Measurements from ENCODE around the gene CCDC85C. TPM values are rescaled to one million over a fixed set of nuclear protein-coding genes. Genes with fewer than 3 reads are reported as not detected.

CCDC85C gene
- total RNA-seq, 2 donors from 2014 or later: 35.1 to 47.2 TPM

DNA sequence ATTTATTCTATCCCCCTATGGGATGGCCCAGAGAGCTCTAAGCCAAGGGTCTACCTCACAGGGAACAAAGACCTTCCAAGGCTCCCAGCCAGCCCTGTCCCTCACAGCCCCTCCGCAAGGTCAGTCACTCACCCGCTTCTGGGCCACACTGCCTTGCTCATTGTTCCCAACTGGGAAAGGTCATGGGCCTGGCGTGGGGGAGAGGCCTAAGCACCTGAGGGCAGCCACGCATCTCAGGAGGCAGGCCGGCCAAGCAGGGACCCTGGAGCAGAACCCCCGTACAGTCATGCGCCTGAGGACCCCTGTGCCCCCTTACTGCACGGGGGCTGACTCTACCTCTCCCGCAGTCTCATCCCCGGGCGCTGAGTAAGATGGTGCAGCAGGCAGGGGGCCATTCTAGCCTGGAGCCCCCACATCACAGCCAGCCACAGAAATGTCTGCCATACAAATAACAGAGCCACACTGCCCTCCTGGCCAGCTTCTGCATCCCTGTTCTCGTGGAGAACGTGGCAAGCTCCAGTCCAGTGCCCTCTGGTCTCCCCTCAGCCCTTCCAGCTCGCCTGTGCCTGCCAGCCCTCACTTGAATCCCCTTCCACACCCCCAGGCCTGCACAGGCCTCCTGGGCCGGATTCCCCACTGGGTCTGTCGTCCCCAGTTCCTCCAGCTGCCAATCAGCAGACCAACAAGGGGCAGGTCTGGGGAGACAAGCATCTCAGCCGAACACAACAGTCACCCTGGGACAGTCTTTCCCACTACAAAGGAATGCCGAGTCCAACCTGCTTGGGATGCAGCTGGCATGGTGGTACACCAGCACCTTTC lies 16.3 kb downstream of the CCDC85C start:
- no peak for DNase-seq (ENCODE audit: low spot score)
- H3K4me1 ChIP-seq (replicated peaks): peaks cover 7% of the 10 kb centered on the region
- H3K27ac ChIP-seq: peak overlapping the region in 1 of 2 donors; percentile 47
- H3K36me3 ChIP-seq: no peaks in the 10 kb centered on the region
- TF ChIP-seq, protein P1, sequence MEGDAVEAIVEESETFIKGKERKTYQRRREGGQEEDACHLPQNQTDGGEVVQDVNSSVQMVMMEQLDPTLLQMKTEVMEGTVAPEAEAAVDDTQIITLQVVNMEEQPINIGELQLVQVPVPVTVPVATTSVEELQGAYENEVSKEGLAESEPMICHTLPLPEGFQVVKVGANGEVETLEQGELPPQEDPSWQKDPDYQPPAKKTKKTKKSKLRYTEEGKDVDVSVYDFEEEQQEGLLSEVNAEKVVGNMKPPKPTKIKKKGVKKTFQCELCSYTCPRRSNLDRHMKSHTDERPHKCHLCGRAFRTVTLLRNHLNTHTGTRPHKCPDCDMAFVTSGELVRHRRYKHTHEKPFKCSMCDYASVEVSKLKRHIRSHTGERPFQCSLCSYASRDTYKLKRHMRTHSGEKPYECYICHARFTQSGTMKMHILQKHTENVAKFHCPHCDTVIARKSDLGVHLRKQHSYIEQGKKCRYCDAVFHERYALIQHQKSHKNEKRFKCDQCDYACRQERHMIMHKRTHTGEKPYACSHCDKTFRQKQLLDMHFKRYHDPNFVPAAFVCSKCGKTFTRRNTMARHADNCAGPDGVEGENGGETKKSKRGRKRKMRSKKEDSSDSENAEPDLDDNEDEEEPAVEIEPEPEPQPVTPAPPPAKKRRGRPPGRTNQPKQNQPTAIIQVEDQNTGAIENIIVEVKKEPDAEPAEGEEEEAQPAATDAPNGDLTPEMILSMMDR (IDR thresholded peaks at IDR 0.05): no peak
- TF ChIP-seq POLR2AphosphoS5 (IDR thresholded peaks at IDR 0.05) (no peak), POLR2A (IDR thresholded peaks at IDR 0.05) (no peak)
- no peak overlapping the region for H3K4me3 ChIP-seq
- no peaks in the 10 kb centered on the region for H3K27me3 ChIP-seq (replicated peaks; ENCODE audit: insufficient read depth)
- 85% methylated on average over 18 of the region's 18 CpGs for WGBS
- intact Hi-C loops (cut with DNase I): no loop called here
- H3K9me3 ChIP-seq: no peaks in the 10 kb centered on the region

DNA sequence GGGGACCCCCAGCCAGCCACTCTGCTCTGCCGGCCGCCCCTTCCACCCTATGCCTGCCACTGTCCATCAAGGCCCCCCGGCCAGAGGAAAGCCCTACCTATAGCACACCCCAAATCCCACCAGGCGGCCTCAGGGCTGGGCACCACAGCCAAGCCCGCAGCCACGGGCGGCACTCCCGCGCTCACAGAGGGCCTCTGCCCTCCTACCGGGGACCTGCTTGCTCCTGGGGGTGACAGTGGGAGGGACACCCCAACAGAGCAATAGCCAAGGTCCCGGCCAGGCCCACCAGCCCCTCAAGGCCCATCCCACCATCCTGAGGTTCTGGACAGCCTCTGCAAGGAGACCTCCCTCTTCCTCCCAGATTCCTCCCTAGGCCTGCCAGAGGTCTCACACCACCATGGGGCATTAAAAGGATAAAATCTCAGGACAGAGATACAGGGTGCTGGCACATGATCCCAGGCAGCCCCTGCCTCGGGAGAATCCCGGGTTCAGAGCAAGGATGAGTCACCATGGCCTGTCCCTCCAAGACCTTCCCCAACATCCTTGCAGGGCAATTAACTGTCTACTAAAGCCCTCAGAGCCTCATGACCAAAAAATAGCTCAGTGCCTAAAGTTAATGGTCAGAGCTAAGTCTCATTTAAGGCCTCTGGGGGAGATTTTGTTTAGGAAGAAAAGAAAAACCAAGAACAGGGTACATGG lies 17.1 kb downstream of the CCDC85C start:
- peaks cover 7% of the 10 kb centered on the region for H3K4me1 ChIP-seq (replicated peaks)
- no peak overlapping the region for H3K27ac ChIP-seq
- no peak overlapping the region for H3K4me3 ChIP-seq
- no peaks in the 10 kb centered on the region for H3K36me3 ChIP-seq
- TF ChIP-seq POLR2AphosphoS5 (IDR thresholded peaks at IDR 0.05): no peak
- DNase-seq (ENCODE audit: low spot score): no peak
- no peaks in the 10 kb centered on the region for H3K27me3 ChIP-seq (replicated peaks; ENCODE audit: insufficient read depth)
- intact Hi-C loops (cut with DNase I): no loop called here
- WGBS: 78% methylated on average over 13 of the region's 13 CpGs
- no peaks in the 10 kb centered on the region for H3K9me3 ChIP-seq

DNA sequence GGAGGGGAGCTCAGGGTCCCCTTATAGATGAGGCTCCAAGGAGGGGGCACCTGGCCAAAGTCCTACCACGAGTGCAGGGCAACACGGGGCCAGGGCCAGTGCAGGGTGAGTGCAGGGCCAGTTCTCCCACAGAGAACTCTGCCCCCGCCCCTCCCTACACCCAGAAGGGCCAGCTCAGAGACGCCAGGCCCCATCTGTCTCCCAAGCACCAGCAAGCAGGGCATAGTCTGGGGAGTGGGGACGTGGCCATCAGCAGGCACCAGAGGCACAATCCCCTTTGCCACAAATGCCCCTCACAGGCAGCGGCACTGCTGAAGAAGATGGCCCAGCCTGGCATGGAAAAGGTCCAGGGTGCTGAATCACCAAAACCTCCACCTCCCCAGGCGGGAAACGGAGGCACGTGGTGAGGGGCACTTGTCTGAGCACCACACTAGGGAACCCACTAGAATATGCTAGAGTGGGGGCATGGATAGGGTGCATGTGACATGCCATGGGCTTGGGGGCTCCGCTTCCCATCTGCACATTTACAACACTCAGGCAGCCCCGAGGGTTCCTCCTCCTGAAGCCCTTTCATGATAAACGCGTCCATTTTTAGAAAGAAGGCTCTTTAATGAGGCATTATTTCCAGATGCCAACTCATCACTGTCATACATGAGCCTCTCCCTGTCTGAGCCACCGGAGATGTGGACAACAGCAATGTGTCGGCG lies 17.8 kb downstream of the CCDC85C start:
- Histone ChIP-seq H3K9me3 (no peaks in the 10 kb centered on the region), H3K27ac (no peak overlapping the region), H3K4me1 (replicated peaks) (peaks cover 7% of the 10 kb centered on the region), H3K4me3 (no peak overlapping the region), H3K36me3 (no peaks in the 10 kb centered on the region), H3K27me3 (replicated peaks; ENCODE audit: insufficient read depth) (no peaks in the 10 kb centered on the region)
- DNase-seq (ENCODE audit: low spot score): no peak
- intact Hi-C loops (cut with DNase I): no loop called here
- WGBS: 80% methylated on average over 15 of the region's 16 CpGs
- TF ChIP-seq POLR2AphosphoS5 (IDR thresholded peaks at IDR 0.05) (no peak), POLR2A (IDR thresholded peaks at IDR 0.05) (no peak)
- TF ChIP-seq, protein P1 (IDR thresholded peaks at IDR 0.05): no peak

DNA sequence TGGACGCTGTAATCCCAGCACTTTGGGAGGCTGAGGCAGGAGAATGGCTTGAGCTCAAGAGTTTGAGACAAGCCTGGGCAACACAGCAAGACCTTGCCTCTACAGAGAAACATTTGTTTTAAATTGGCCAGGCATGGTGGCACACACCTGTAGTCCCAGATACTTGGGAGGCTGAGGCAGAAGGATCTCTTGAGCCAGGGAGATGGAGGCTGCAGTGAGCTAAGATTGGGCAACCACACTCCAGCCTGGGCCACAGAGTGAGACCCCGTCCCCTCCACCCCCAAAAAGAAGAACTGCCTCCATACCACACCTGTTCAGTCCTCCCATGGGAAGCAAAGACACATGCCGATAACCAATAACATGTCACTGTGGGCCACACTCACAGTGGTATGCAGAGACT lies 19.2 kb downstream of the CCDC85C start:
- H3K27me3 ChIP-seq (replicated peaks; ENCODE audit: insufficient read depth): no peaks in the 10 kb centered on the region
- no peak overlapping the region for H3K27ac ChIP-seq
- 64% methylated on average over 3 of the region's 3 CpGs for WGBS
- TF ChIP-seq POLR2AphosphoS5 (IDR thresholded peaks at IDR 0.05) (no peak), POLR2A (IDR thresholded peaks at IDR 0.05) (no peak)
- TF ChIP-seq, protein P1 (IDR thresholded peaks at IDR 0.05): no peak
- H3K4me1 ChIP-seq (replicated peaks): peaks cover 15% of the 10 kb centered on the region
- no peaks in the 10 kb centered on the region for H3K9me3 ChIP-seq
- no peak for DNase-seq (ENCODE audit: low spot score)
- no peaks in the 10 kb centered on the region for H3K36me3 ChIP-seq
- intact Hi-C loops (cut with DNase I): no loop called here
- no peak overlapping the region for H3K4me3 ChIP-seq

DNA sequence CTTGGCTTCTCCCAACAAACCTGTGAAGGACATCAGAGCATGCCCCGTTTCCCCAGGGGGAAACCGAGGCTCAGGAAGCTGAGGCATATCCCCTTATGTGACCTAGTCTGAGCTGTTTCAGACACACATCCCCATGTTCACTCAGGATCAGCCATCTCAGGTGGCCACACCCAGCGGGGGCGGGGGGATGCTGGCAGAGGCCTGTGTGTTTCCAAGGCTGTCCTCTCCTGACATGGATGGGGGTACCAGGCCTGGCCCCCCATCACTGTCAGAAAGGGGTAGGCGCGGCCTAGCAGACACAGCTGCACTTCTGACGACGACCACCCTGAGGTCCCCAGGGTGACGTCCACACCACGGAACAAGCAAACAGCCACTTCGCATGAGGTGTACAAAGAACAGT lies 22.1 kb downstream of the CCDC85C start:
- intact Hi-C loops (cut with DNase I): no loop called here
- Histone ChIP-seq H3K36me3 (no peaks in the 10 kb centered on the region), H3K4me3 (no peak overlapping the region), H3K9me3 (no peaks in the 10 kb centered on the region), H3K4me1 (replicated peaks) (peaks cover 31% of the 10 kb centered on the region), H3K27me3 (replicated peaks; ENCODE audit: insufficient read depth) (no peaks in the 10 kb centered on the region), H3K27ac (peak overlapping the region in 1 of 2 donors; percentile 93)
- WGBS: 97% methylated on average over 11 of the region's 11 CpGs
- TF ChIP-seq POLR2AphosphoS5 (IDR thresholded peaks at IDR 0.05): no peak
- TF ChIP-seq, protein P1 (IDR thresholded peaks at IDR 0.05): no peak
- no peak for TF ChIP-seq POLR2A (IDR thresholded peaks at IDR 0.05)
- no peak for DNase-seq (ENCODE audit: low spot score)

Data from prostate gland (tissue), 2 donors.